ENCODE data around the gene MTMR11. TPM values are rescaled to one million over a fixed set of nuclear protein-coding genes. Genes with fewer than 3 reads are reported as not detected.

MTMR11 gene
- total RNA-seq, 2 donors from 2014 or later, result 4.7 to 6.6 TPM

- H3K9me3 ChIP-seq (ENCODE audit: control insufficient read depth, low read length), result no peaks in the 10 kb centered on the region
- H3K9ac ChIP-seq (ENCODE audit: extremely low read depth, low read length, poor library complexity, severe bottlenecking), result peak overlapping the region; percentile 84
- H3K27ac ChIP-seq (ENCODE audit: low read depth, low read length), result peak overlapping the region; percentile 98
- no peaks in the 10 kb centered on the region for H3K27me3 ChIP-seq (ENCODE audit: control insufficient read depth, insufficient read depth, low read length, poor library complexity, severe bottlenecking)
- H3K4me1 ChIP-seq (ENCODE audit: control insufficient read depth, insufficient read depth, low read length), result no peaks in the 10 kb centered on the region
- Mint-ChIP-seq H3K9me3 (no peaks in the 10 kb centered on the region), H3K4me3 (no peak overlapping the region), H3K27me3 (ENCODE audit: insufficient read depth) (no peaks in the 10 kb centered on the region), H3K4me1 (no peaks in the 10 kb centered on the region), H3K36me3 (ENCODE audit: low read depth) (no peaks in the 10 kb centered on the region), H3K27ac (no peak overlapping the region)
- no peak for TF ChIP-seq CTCF (conservative IDR thresholded peaks at IDR 0.05)
- H3K4me3 ChIP-seq (ENCODE audit: low read length), result peak overlapping the region; percentile 89
- H3K36me3 ChIP-seq (ENCODE audit: control insufficient read depth, insufficient read depth, low read length), result no peaks in the 10 kb centered on the region
- peak; percentile 61 for DNase-seq
- 8 to 9% methylated on average over 4 to 9 of the region's 9 CpGs for WGBS, 2 experiments (ENCODE audit: insufficient coverage in 1 of 2, insufficient read length in 1 of 2)
These were observed 52.0 kb downstream of the MTMR11 start for GRCh38 chr1:149884433-149885338.

- Histone ChIP-seq H3K9ac (ENCODE audit: extremely low read depth, low read length, poor library complexity, severe bottlenecking) (no peak overlapping the region), H3K27ac (ENCODE audit: low read depth, low read length) (no peak overlapping the region), H3K4me3 (ENCODE audit: low read length) (no peak overlapping the region), H3K27me3 (ENCODE audit: control insufficient read depth, insufficient read depth, low read length, poor library complexity, severe bottlenecking) (no peaks in the 10 kb centered on the region), H3K9me3 (ENCODE audit: control insufficient read depth, low read length) (no peaks in the 10 kb centered on the region), H3K36me3 (ENCODE audit: control insufficient read depth, insufficient read depth, low read length) (no peaks in the 10 kb centered on the region), H3K4me1 (ENCODE audit: control insufficient read depth, insufficient read depth, low read length) (no peaks in the 10 kb centered on the region)
- 95 to 100% methylated on average over 1 to 3 of the region's 3 CpGs for WGBS, 2 experiments (ENCODE audit: insufficient coverage in 1 of 2, insufficient read length in 1 of 2)
- Mint-ChIP-seq H3K27ac (no peak overlapping the region), H3K27me3 (ENCODE audit: insufficient read depth) (no peaks in the 10 kb centered on the region), H3K4me3 (no peak overlapping the region), H3K36me3 (ENCODE audit: low read depth) (no peaks in the 10 kb centered on the region), H3K9me3 (no peaks in the 10 kb centered on the region), H3K4me1 (no peaks in the 10 kb centered on the region)
- no peak for TF ChIP-seq CTCF (conservative IDR thresholded peaks at IDR 0.05)
- no peak for DNase-seq
These were observed 53.0 kb downstream of the MTMR11 start for GRCh38 chr1:149883598-149884247.

GRCh38 chr1:149881876-149882275, 54.8 kb downstream of the MTMR11 start:
- Histone ChIP-seq H3K36me3 (ENCODE audit: control insufficient read depth, insufficient read depth, low read length) (no peaks in the 10 kb centered on the region), H3K4me3 (ENCODE audit: low read length) (no peak overlapping the region), H3K27ac (ENCODE audit: low read depth, low read length) (no peak overlapping the region), H3K4me1 (ENCODE audit: control insufficient read depth, insufficient read depth, low read length) (no peaks in the 10 kb centered on the region), H3K9ac (ENCODE audit: extremely low read depth, low read length, poor library complexity, severe bottlenecking) (no peak overlapping the region), H3K27me3 (ENCODE audit: control insufficient read depth, insufficient read depth, low read length, poor library complexity, severe bottlenecking) (no peaks in the 10 kb centered on the region), H3K9me3 (ENCODE audit: control insufficient read depth, low read length) (no peaks in the 10 kb centered on the region)
- Mint-ChIP-seq H3K36me3 (ENCODE audit: low read depth) (no peaks in the 10 kb centered on the region), H3K9me3 (no peaks in the 10 kb centered on the region), H3K4me1 (no peaks in the 10 kb centered on the region), H3K4me3 (no peak overlapping the region), H3K27me3 (ENCODE audit: insufficient read depth) (no peaks in the 10 kb centered on the region), H3K27ac (no peak overlapping the region)
- TF ChIP-seq CTCF (conservative IDR thresholded peaks at IDR 0.05), result no peak
- WGBS, 2 experiments (ENCODE audit: insufficient coverage in 1 of 2, insufficient read length in 1 of 2), result 94 to 100% methylated on average over 1 of the region's 1 CpG
- no peak for DNase-seq
